ENCODE data around the gene CNTNAP2.

- TF ChIP-seq ZNF263 (CRISPR knock-in tag; IDR thresholded peaks at IDR 0.05; ENCODE audit: borderline replicate concordance) (no peak), NR4A1 (CRISPR knock-in tag; IDR thresholded peaks at IDR 0.05) (no peak), NR4A1 (tag; IDR thresholded peaks at IDR 0.05) (no peak), SREBF2 (CRISPR knock-in tag; IDR thresholded peaks at IDR 0.05) (no peak)
These were observed 715.3 kb downstream of the CNTNAP2 start for GRCh38 chr7:146831875-146832274.
